A549 (cell line): ENCODE data around the gene PPAN. TPM values are rescaled to one million over a fixed set of nuclear protein-coding genes. Genes with fewer than 3 reads are reported as not detected.
A peak's percentile ranks its signal among the peaks of the same experiment; 100 is the strongest.

Experiments used
- ATAC-seq, 2 experiments: fragments of 200-7000 bp in 1 of 2; fragments of >200 bp in 1 of 2; cut with Nextera tagmentation in 1 of 2; cut with Tn5 transposase in 1 of 2; 3 replicates each; pipeline versions ENCODE4 v1.8.0 to v1.9.1; 2018 to 2020; ENCODE audit warnings: mild to moderate bottlenecking in 1 of 2, moderate library complexity in 1 of 2
- CTCF ChIA-PET: fragments of 300-600 bp; sonication (Branson Sonifier 250); formaldehyde crosslinking; extraction: SDS; loops from one replicate; lab custom pipeline; 2021; ENCODE audit warnings: antibody characterized with exemption, inconsistent platforms; lab: Yijun Ruan, JAX
- POLR2A ChIA-PET: fragments of 350-600 bp; formaldehyde crosslinking; extraction: SDS; loops from one replicate; lab custom pipeline; 2021; ENCODE audit warnings: antibody characterized with exemption, inconsistent platforms; lab: Yijun Ruan, JAX
- DNase-seq, 2 experiments: peaks; one replicate each; pipeline versions ENCODE4 v3.0.0 to v3.0.0-alpha.2; 2011 to 2016; ENCODE audit warnings: low read depth in 1 of 2, low spot score in 1 of 2
- FAIRE-seq: peaks from 2 replicates; lab custom pipeline; 2011; peaks lifted over from hg19 to GRCh38; lab: Jason Lieb, UNC
- H3K27ac ChIP-seq, 2 experiments: fragments of >200 bp; sonication (Bioruptor Twin); formaldehyde crosslinking; 3 replicates each; pipeline ENCODE4 v1.5.1; 2016 to 2017
- H3K4me1 ChIP-seq: fragments of >200 bp; sonication (Bioruptor Twin); formaldehyde crosslinking; 3 replicates; pipeline ENCODE4 v1.6.1; 2016
- H3K4me2 ChIP-seq: fragments of >200 bp; sonication (Bioruptor Twin); formaldehyde crosslinking; 3 replicates; pipeline ENCODE4 v1.6.1; 2016
- H3K4me3 ChIP-seq: fragments of >200 bp; sonication (Bioruptor Twin); formaldehyde crosslinking; 3 replicates; pipeline ENCODE4 v1.5.1; 2016
- H3K9me3 ChIP-seq: fragments of >200 bp; sonication (Bioruptor Twin); formaldehyde crosslinking; 3 replicates; pipeline ENCODE4 v1.6.1; 2016
- CBX2 ChIP-seq: fragments of 200-600 bp; sonication (generic); IDR thresholded peaks from 2 replicates; pipeline ENCODE4 v1.6.1; 2016; ENCODE audit warnings: low read depth, mild to moderate bottlenecking, borderline replicate concordance
- CBX8 ChIP-seq: fragments of 200-600 bp; sonication (generic); IDR thresholded peaks from 2 replicates; pipeline ENCODE4 v1.6.1; 2016
- EHF ChIP-seq: fragments of 250-450 bp; sonication (Bioruptor Pico); IDR thresholded peaks from 2 replicates; pipeline ENCODE4 v1.5.0; 2020; ENCODE audit warnings: mild to moderate bottlenecking
- GATA3 ChIP-seq: IDR thresholded peaks from 2 replicates; pipeline ENCODE4 v1.6.1; 2012; ENCODE audit warnings: borderline replicate concordance
- HDAC2 ChIP-seq: fragments of 200-600 bp; sonication (generic); IDR thresholded peaks from 2 replicates; pipeline ENCODE4 v1.6.1; 2016
- HEYL ChIP-seq: fragments of 250-450 bp; sonication (Bioruptor Pico); IDR thresholded peaks from 2 replicates; pipeline ENCODE4 v1.8.0; 2021; ENCODE audit warnings: mild to moderate bottlenecking, moderate library complexity
- HOXB13 ChIP-seq: fragments of 250-450 bp; sonication (Bioruptor Pico); IDR thresholded peaks from 2 replicates; pipeline ENCODE4 v1.5.0; 2020; ENCODE audit warnings: low read depth, mild to moderate bottlenecking, moderate library complexity
- HOXB5 ChIP-seq: fragments of 250-450 bp; sonication (Bioruptor Pico); IDR thresholded peaks from 2 replicates; pipeline ENCODE4 v1.5.0; 2020; ENCODE audit warnings: mild to moderate bottlenecking, moderate library complexity
- JUN ChIP-seq, 2 experiments: fragments of >200 bp; sonication (Bioruptor Twin); formaldehyde crosslinking; IDR thresholded peaks; 2 replicates in 1 of 2; 3 replicates in 1 of 2; pipeline ENCODE4 v1.6.1; 2016 to 2017
- JUNB ChIP-seq: fragments of >200 bp; sonication (Bioruptor Twin); formaldehyde crosslinking; IDR thresholded peaks from 2 replicates; pipeline ENCODE4 v1.6.1; 2016
- KDM5A ChIP-seq: fragments of 200-600 bp; sonication (generic); IDR thresholded peaks from 2 replicates; pipeline ENCODE4 v1.6.1; 2016; ENCODE audit warnings: antibody characterized with exemption, mild to moderate bottlenecking
- MAFK ChIP-seq: fragments of 450-650 bp; IDR thresholded peaks from 2 replicates; pipeline ENCODE4 v1.6.1; 2014; ENCODE audit not compliant: partially characterized antibody
- MAZ ChIP-seq: fragments of 150-350 bp; IDR thresholded peaks from 2 replicates; pipeline ENCODE4 v1.6.1; 2014; ENCODE audit warnings: antibody characterized with exemption, low read depth, low read length, borderline replicate concordance
- NFE2L2 ChIP-seq: fragments of 150-350 bp; conservative IDR thresholded peaks from 2 replicates; pipeline ENCODE4 v1.6.1; 2014; ENCODE audit warnings: low read length
- NR3C1 ChIP-seq: fragments of >200 bp; sonication (Bioruptor Twin); formaldehyde crosslinking; IDR thresholded peaks from 3 replicates; pipeline ENCODE4 v1.6.1; 2017
- RCOR1 ChIP-seq: fragments of 150-350 bp; IDR thresholded peaks from 2 replicates; pipeline ENCODE4 v1.6.1; 2014; ENCODE audit warnings: antibody characterized with exemption, low read length, low read depth
- RFX5 ChIP-seq: fragments of 450-650 bp; IDR thresholded peaks from 2 replicates; pipeline ENCODE4 v1.7.1; 2014; ENCODE audit warnings: antibody characterized with exemption, mild to moderate bottlenecking, moderate library complexity
- RNF2 ChIP-seq: fragments of 200-600 bp; sonication (generic); IDR thresholded peaks from 2 replicates; pipeline ENCODE4 v1.6.1; 2016; ENCODE audit warnings: low read depth, mild to moderate bottlenecking, antibody characterized with exemption, moderate library complexity, borderline replicate concordance
- SMC3 ChIP-seq: fragments of >200 bp; sonication (Bioruptor Twin); formaldehyde crosslinking; IDR thresholded peaks from 3 replicates; pipeline ENCODE4 v1.6.1; 2018; ENCODE audit warnings: inconsistent platforms
- SREBF2 ChIP-seq: fragments of 450-650 bp; IDR thresholded peaks from 2 replicates; pipeline ENCODE4 v1.6.1; 2014; ENCODE audit warnings: mild to moderate bottlenecking, moderate library complexity
- TP53 ChIP-seq: fragments of 250-450 bp; sonication (Bioruptor Pico); IDR thresholded peaks from 2 replicates; pipeline ENCODE4 v1.5.0; 2021; ENCODE audit warnings: mild to moderate bottlenecking, moderate library complexity
- ZFP36 ChIP-seq: fragments of 450-650 bp; IDR thresholded peaks from 2 replicates; pipeline ENCODE4 v1.6.1; 2014; ENCODE audit warnings: borderline replicate concordance; ENCODE audit not compliant: partially characterized antibody
- ZNF302 ChIP-seq: fragments of 250-450 bp; sonication (Bioruptor Pico); IDR thresholded peaks from 2 replicates; pipeline ENCODE4 v1.9.0; 2021; ENCODE audit warnings: inconsistent platforms, mild to moderate bottlenecking, moderate library complexity
- ZSCAN20 ChIP-seq: fragments of 250-450 bp; sonication (Bioruptor Pico); IDR thresholded peaks from 2 replicates; pipeline ENCODE4 v1.8.0; 2022; ENCODE audit warnings: mild to moderate bottlenecking, moderate library complexity
- WGBS: methylation state at CpG from one replicate; pipeline ENCODE4 v1.1.6; 2017; ENCODE audit errors: missing lambda C conversion rate; 5-methylcytosine and 5-hydroxymethylcytosine counted together
- polyA plus RNA-seq, 4 experiments: library from polyadenylated mRNA; depleted of rRNA in 3 of 4; stranded (reverse); fragments of >200 nt; fragmentation: RNase III in 1 of 4; extraction: RNeasy Plus Mini Kit Qiagen cat#74134 plus additional on column Dnase treatment in 1 of 4; gene quantifications; 2 replicates in 3 of 4; 3 replicates in 1 of 4; pipeline ENCODE4 v1.2.3, GENCODE V29; 2011 to 2017
- TF ChIP-seq, protein P1 (sequence below): IDR thresholded peaks from 2 replicates; pipeline ENCODE4 v1.6.1; 2012; ENCODE audit warnings: low read depth, borderline replicate concordance
- TF ChIP-seq, protein P2 (sequence below): fragments of 150-350 bp; IDR thresholded peaks from 2 replicates; pipeline ENCODE4 v1.6.1; 2014; ENCODE audit warnings: low read depth, mild to moderate bottlenecking, low read length
- TF ChIP-seq, protein P3 (sequence below): IDR thresholded peaks from 2 replicates; pipeline ENCODE4 v1.6.1; 2012
- TF ChIP-seq, protein P4 (sequence below): fragments of 250-450 bp; sonication (Bioruptor Pico); IDR thresholded peaks from 2 replicates; pipeline ENCODE4 v1.5.0; 2021; ENCODE audit warnings: mild to moderate bottlenecking, moderate library complexity, borderline replicate concordance
- TF ChIP-seq, protein P5 (sequence below): fragments of 250-450 bp; sonication (Bioruptor Pico); IDR thresholded peaks from 2 replicates; pipeline ENCODE4 v1.5.0; 2020; ENCODE audit warnings: low read depth, mild to moderate bottlenecking, moderate library complexity
- TF ChIP-seq, protein P6 (sequence below): fragments of >200 bp; sonication (Bioruptor Twin); formaldehyde crosslinking; IDR thresholded peaks from 2 replicates; pipeline ENCODE4 v1.6.1; 2016

Gene PPAN
- polyA plus RNA-seq, 2 of the 4 experiments (the other 2 are of a cell fraction): 26.6 to 65.0 TPM

DNA sequence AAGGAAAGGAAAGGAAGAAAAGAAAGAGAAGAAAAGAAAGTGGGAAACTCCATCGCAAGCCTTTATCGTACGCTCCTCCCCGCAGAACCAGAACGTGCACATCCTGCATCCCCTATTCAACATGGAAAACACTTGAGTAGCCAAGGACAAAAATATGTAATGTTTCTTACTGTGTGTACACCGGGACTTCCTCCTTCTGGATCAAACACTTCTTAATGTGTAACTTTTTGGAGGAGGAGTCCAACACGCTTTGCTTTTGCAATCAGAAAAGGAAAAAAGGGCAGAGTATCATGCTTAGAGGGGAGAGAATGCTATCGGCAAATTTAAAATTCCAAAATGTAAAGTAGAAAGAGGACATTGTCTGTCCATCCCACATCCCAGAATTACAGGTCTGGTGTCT lies 27.8 kb upstream of the PPAN start:
- FAIRE-seq (no peak), DNase-seq (no peak), ATAC-seq (no peak)
- ChIA-PET POLR2A (no interaction called here), CTCF (interaction anchor here (0.5 to 0.6 kb wide), 2 partner anchors 78 to 1452 kb away, joined by 3 to 4 read pairs; no protein-coding TSS in a partner anchor)
- H3K4me1 ChIP-seq: peaks cover 6% of the 10 kb centered on the region; the same call in 1 of the 3 replicates
- H3K27ac ChIP-seq: no peak overlapping the region
- TF ChIP-seq EHF (CRISPR knock-in tag): no peak
- TF ChIP-seq MAFK: no peak
- no peak for TF ChIP-seq SREBF2
- TF ChIP-seq, protein P1, sequence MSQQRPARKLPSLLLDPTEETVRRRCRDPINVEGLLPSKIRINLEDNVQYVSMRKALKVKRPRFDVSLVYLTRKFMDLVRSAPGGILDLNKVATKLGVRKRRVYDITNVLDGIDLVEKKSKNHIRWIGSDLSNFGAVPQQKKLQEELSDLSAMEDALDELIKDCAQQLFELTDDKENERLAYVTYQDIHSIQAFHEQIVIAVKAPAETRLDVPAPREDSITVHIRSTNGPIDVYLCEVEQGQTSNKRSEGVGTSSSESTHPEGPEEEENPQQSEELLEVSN: no peak
- TF ChIP-seq TP53 (CRISPR knock-in tag): no peak
- no peak for TF ChIP-seq SMC3
- TF ChIP-seq JUN (IDR thresholded peaks at IDR 0.05): no peak
- TF ChIP-seq, protein P2, sequence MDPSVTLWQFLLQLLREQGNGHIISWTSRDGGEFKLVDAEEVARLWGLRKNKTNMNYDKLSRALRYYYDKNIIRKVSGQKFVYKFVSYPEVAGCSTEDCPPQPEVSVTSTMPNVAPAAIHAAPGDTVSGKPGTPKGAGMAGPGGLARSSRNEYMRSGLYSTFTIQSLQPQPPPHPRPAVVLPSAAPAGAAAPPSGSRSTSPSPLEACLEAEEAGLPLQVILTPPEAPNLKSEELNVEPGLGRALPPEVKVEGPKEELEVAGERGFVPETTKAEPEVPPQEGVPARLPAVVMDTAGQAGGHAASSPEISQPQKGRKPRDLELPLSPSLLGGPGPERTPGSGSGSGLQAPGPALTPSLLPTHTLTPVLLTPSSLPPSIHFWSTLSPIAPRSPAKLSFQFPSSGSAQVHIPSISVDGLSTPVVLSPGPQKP: no peak
- TF ChIP-seq, protein P3, sequence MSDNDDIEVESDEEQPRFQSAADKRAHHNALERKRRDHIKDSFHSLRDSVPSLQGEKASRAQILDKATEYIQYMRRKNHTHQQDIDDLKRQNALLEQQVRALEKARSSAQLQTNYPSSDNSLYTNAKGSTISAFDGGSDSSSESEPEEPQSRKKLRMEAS: no peak
- TF ChIP-seq NFE2L2: no peak
- no peak for TF ChIP-seq RFX5
- TF ChIP-seq NR3C1: no peak
- no peak for TF ChIP-seq HOXB13 (CRISPR knock-in tag)
- no peak for TF ChIP-seq RNF2
- H3K4me2 ChIP-seq: 0 out of 3 replicates have a peak overlapping the region, but pooled peaks have one; percentile 8
- no peaks in the 10 kb centered on the region; the same call in 2 of the 3 replicates for H3K9me3 ChIP-seq
- 61% methylated on average over 8 of the region's 8 CpGs for WGBS
- H3K4me3 ChIP-seq: no peak overlapping the region

DNA sequence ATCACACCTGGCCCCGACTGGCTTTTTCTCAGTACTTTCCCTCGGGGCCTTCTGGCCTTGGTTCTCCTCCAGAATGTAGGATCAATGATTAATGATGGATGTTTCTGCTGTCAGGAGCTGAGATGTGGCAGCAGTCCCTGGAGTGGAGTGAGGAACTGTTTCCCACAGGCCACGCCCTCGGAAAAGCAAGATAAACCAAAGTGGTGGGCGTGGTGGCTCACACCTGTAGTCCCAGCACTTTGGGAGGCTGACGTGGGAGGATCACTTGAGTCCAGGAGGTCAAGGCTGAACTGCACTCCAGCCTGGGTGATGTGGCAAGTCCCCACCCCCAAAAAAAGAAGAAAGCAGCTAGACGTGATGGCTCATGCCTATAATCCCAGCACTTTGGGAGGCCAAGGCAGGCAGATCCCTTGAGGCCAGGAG lies 27.1 kb upstream of the PPAN start:
- FAIRE-seq (no peak), ATAC-seq (no peak), DNase-seq (no peak)
- no peaks in the 10 kb centered on the region; the same call in 2 of the 3 replicates for H3K9me3 ChIP-seq
- H3K4me2 ChIP-seq: no peak overlapping the region
- H3K4me1 ChIP-seq: peaks cover 6% of the 10 kb centered on the region; the same call in 1 of the 3 replicates
- 37% methylated on average over 7 of the region's 7 CpGs for WGBS
- TF ChIP-seq, protein P4, sequence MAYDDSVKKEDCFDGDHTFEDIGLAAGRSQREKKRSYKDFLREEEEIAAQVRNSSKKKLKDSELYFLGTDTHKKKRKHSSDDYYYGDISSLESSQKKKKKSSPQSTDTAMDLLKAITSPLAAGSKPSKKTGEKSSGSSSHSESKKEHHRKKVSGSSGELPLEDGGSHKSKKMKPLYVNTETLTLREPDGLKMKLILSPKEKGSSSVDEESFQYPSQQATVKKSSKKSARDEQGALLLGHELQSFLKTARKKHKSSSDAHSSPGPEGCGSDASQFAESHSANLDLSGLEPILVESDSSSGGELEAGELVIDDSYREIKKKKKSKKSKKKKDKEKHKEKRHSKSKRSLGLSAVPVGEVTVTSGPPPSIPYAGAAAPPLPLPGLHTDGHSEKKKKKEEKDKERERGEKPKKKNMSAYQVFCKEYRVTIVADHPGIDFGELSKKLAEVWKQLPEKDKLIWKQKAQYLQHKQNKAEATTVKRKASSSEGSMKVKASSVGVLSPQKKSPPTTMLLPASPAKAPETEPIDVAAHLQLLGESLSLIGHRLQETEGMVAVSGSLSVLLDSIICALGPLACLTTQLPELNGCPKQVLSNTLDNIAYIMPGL (CRISPR knock-in tag): no peak
- no peak for TF ChIP-seq JUNB
- TF ChIP-seq MAZ: no peak
- TF ChIP-seq, protein P5, sequence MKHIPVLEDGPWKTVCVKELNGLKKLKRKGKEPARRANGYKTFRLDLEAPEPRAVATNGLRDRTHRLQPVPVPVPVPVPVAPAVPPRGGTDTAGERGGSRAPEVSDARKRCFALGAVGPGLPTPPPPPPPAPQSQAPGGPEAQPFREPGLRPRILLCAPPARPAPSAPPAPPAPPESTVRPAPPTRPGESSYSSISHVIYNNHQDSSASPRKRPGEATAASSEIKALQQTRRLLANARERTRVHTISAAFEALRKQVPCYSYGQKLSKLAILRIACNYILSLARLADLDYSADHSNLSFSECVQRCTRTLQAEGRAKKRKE: no peak
- TF ChIP-seq CBX2: no peak
- no peak for TF ChIP-seq HOXB13 (CRISPR knock-in tag)
- no peak for TF ChIP-seq HEYL (CRISPR knock-in tag)
- TF ChIP-seq HDAC2: no peak
- TF ChIP-seq JUN (IDR thresholded peaks at IDR 0.05): no peak
- no peak for TF ChIP-seq RFX5
- no peak for TF ChIP-seq ZNF302 (CRISPR knock-in tag)
- TF ChIP-seq ZFP36: no peak
- no peak for TF ChIP-seq GATA3
- no peak for TF ChIP-seq RCOR1
- no peak for TF ChIP-seq NFE2L2
- TF ChIP-seq HOXB5: no peak
- no peak for TF ChIP-seq ZSCAN20 (CRISPR knock-in tag)
- TF ChIP-seq CBX8: no peak
- TF ChIP-seq, protein P6, sequence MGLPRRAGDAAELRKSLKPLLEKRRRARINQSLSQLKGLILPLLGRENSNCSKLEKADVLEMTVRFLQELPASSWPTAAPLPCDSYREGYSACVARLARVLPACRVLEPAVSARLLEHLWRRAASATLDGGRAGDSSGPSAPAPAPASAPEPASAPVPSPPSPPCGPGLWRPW: no peak
- no peak for TF ChIP-seq KDM5A
- TF ChIP-seq, all 56 proteins: peak for 0
- H3K4me3 ChIP-seq: no peak overlapping the region
- POLR2A ChIA-PET: no interaction called here
- CTCF ChIA-PET: no interaction called here
- no peak overlapping the region for H3K27ac ChIP-seq
